K562 (cell line): Measurements from ENCODE around the gene ACOT7. TPM values are rescaled to one million over a fixed set of nuclear protein-coding genes. Genes with fewer than 3 reads are reported as not detected.

Experiments used
- ATAC-seq: fragments of 200-7000 bp; cut with Tn5 transposase; 3 replicates; pipeline ENCODE4 v1.9.1; 2020; ENCODE audit warnings: moderate library complexity
- BruUV-seq: library from RNA; stranded (reverse); fragments of 400-500 nt; replicated peaks from 2 replicates; lab custom pipeline; 2021; lab: Mats Ljungman, UMichigan
- CTCF ChIA-PET: fragments of 300-600 bp; formaldehyde crosslinking; extraction: SDS; loops from one replicate; lab custom pipeline; 2021; ENCODE audit warnings: low intra/inter-chr PET ratio; lab: Yijun Ruan, JAX
- POLR2A ChIA-PET: fragments of 300-600, 350-650 bp; sonication (Branson Sonifier 250); formaldehyde crosslinking; extraction: SDS; loops from one replicate; lab custom pipeline; 2021; ENCODE audit warnings: antibody characterized with exemption, inconsistent platforms; lab: Yijun Ruan, JAX
- DNase-seq, 4 experiments: peaks; one replicate each; pipeline versions ENCODE4 v3.0.0 to v3.0.0-alpha.2; 2011 to 2018; ENCODE audit warnings: low spot score in 3 of 4, mixed read lengths in 3 of 4; ENCODE audit errors: extremely low read depth in 1 of 4
- FAIRE-seq: peaks from 2 replicates; lab custom pipeline; 2011; peaks lifted over from hg19 to GRCh38; lab: Jason Lieb, UNC
- H2AFZ ChIP-seq: 2 replicates; pipeline ENCODE4 v1.6.0; 2011; ENCODE audit warnings: low read depth, low read length, control low read depth, inconsistent platforms
- H3K27ac ChIP-seq: fragments of 200-600 bp; 3 replicates; pipeline ENCODE4 v1.8.0; 2011; ENCODE audit warnings: low read depth, mild to moderate bottlenecking, control low read depth, inconsistent platforms, low read length, moderate library complexity, mixed read lengths; ENCODE audit errors: extremely low read depth
- H3K27me3 ChIP-seq, 2 experiments: fragments of 300-600 bp in 1 of 2; 2 replicates in 1 of 2; 3 replicates in 1 of 2; pipeline versions ENCODE4 v1.6.0 to v1.8.0; 2011; ENCODE audit warnings: inconsistent platforms in 2 of 2, low read length in 2 of 2, mild to moderate bottlenecking in 1 of 2, mixed read lengths in 1 of 2, moderate library complexity in 1 of 2; ENCODE audit not compliant: control insufficient read depth in 2 of 2, insufficient read depth in 2 of 2
- H3K36me3 ChIP-seq: fragments of 300-600 bp; 3 replicates; pipeline ENCODE4 v1.8.0; 2011; ENCODE audit warnings: mild to moderate bottlenecking, low read length, inconsistent platforms; ENCODE audit not compliant: control insufficient read depth, insufficient read depth
- H3K4me1 ChIP-seq, 2 experiments: fragments of 200-600 bp in 1 of 2; replicated peaks in 1 of 2; 2 replicates in 1 of 2; 3 replicates in 1 of 2; pipeline versions ENCODE4 v1.5.1 to v1.8.0; 2011; ENCODE audit warnings: inconsistent platforms in 2 of 2, low read length in 2 of 2, mild to moderate bottlenecking in 1 of 2, mixed read lengths in 1 of 2, moderate library complexity in 1 of 2; ENCODE audit not compliant: control insufficient read depth in 2 of 2, insufficient read depth in 2 of 2
- H3K4me2 ChIP-seq: 2 replicates; pipeline ENCODE4 v1.6.1; 2011; ENCODE audit warnings: low read length, control low read depth, inconsistent platforms, mixed read lengths; ENCODE audit not compliant: insufficient read depth
- H3K4me3 ChIP-seq: fragments of 200-600 bp; sonication (generic), shearing (Covaris generic); 2 replicates; pipeline ENCODE4 v1.5.1; 2016; ENCODE audit warnings: control low read depth, inconsistent platforms
- H3K79me2 ChIP-seq: fragments of 200-600 bp; 3 replicates; pipeline ENCODE4 v1.8.0; 2011; ENCODE audit warnings: low read length, inconsistent platforms; ENCODE audit not compliant: control insufficient read depth, insufficient read depth
- H3K9ac ChIP-seq, 2 experiments: 2 replicates each; pipeline versions ENCODE4 v1.6.0 to v1.6.1; 2011; ENCODE audit warnings: low read depth in 2 of 2, low read length in 2 of 2, control low read depth in 1 of 2, inconsistent platforms in 1 of 2, mild to moderate bottlenecking in 1 of 2, mixed read lengths in 1 of 2; ENCODE audit not compliant: insufficient read depth in 1 of 2
- H3K9me1 ChIP-seq: one replicate; pipeline ENCODE4 v1.6.0; 2011; ENCODE audit warnings: inconsistent platforms, mild to moderate bottlenecking, low read length, moderate library complexity; ENCODE audit not compliant: control insufficient read depth, insufficient read depth
- H3K9me3 ChIP-seq: replicated peaks from 2 replicates; pipeline ENCODE4 v1.5.1; 2011; ENCODE audit warnings: low read depth, low read length, inconsistent platforms; ENCODE audit not compliant: control insufficient read depth, insufficient read depth
- H4K20me1 ChIP-seq: replicated peaks from 2 replicates; pipeline ENCODE4 v1.6.1; 2011; ENCODE audit warnings: low read length, inconsistent platforms, mixed read lengths; ENCODE audit not compliant: control insufficient read depth, insufficient read depth
- BACH1 ChIP-seq: fragments of 200-800 bp; sonication (Bioruptor generic); IDR thresholded peaks from 2 replicates; pipeline ENCODE4 v1.6.1; 2016; ENCODE audit warnings: missing genetic modification characterization, missing compliant biosample characterization
- CEBPZ ChIP-seq: fragments of 150-350 bp; IDR thresholded peaks from 2 replicates; pipeline ENCODE4 v1.6.1; 2014; ENCODE audit warnings: low read depth, mild to moderate bottlenecking, low read length, borderline replicate concordance
- HNRNPH1 ChIP-seq: fragments of 200-400 bp; formaldehyde crosslinking; optimal IDR thresholded peaks from 2 replicates; pipeline ENCODE3; 2017; ENCODE audit warnings: low read depth, mild to moderate bottlenecking, low read length, moderate library complexity
- MECOM ChIP-seq: fragments of 250-450 bp; sonication (Bioruptor Pico); IDR thresholded peaks from 2 replicates; pipeline ENCODE4 v1.8.0; 2022; ENCODE audit warnings: inconsistent platforms
- MED1 ChIP-seq: sonication (generic); formaldehyde crosslinking; IDR thresholded peaks from 2 replicates; pipeline ENCODE4 v1.8.1; 2023; ENCODE audit warnings: missing genetic modification reagents, borderline replicate concordance
- MTA1 ChIP-seq: fragments of 450-650 bp; IDR thresholded peaks from 2 replicates; pipeline ENCODE4 v1.6.1; 2017; ENCODE audit warnings: borderline replicate concordance
- MYBL2 ChIP-seq, 2 experiments: fragments of 450-650 bp in 1 of 2; sonication (generic) in 1 of 2; formaldehyde crosslinking in 1 of 2; IDR thresholded peaks; 2 replicates each; pipeline versions ENCODE4 v1.6.1 to v1.8.1; 2017 to 2022; ENCODE audit warnings: borderline replicate concordance in 1 of 2, inconsistent platforms in 1 of 2, low read depth in 1 of 2, mild to moderate bottlenecking in 1 of 2, missing genetic modification reagents in 1 of 2, moderate library complexity in 1 of 2
- RAD21 ChIP-seq, 2 experiments: fragments of 250-450 bp in 1 of 2; fragments of 450-650 bp in 1 of 2; sonication (Bioruptor Pico) in 1 of 2; formaldehyde crosslinking in 1 of 2; IDR thresholded peaks in 1 of 2; conservative IDR thresholded peaks in 1 of 2; 2 replicates each; pipeline versions ENCODE4 v1.4.0 to v1.8.0; 2020 to 2022; ENCODE audit warnings: mild to moderate bottlenecking in 2 of 2, moderate library complexity in 1 of 2
- TCF15 ChIP-seq: fragments of 250-450 bp; sonication (Bioruptor Pico); IDR thresholded peaks from 2 replicates; pipeline ENCODE4 v1.8.0; 2022; ENCODE audit warnings: moderate library complexity, mild to moderate bottlenecking, inconsistent platforms
- ZBED1 ChIP-seq: IDR thresholded peaks from 2 replicates; pipeline ENCODE4 v1.6.1; 2014
- WGBS: fragments of 100-300 bp; shearing (Covaris generic); methylation state at CpG from one replicate; pipeline ENCODE4 v1.1.6; 2016; ENCODE audit warnings: low coverage, mixed read lengths; ENCODE audit not compliant: insufficient coverage; ENCODE audit errors: missing lambda C conversion rate; 5-methylcytosine and 5-hydroxymethylcytosine counted together
- in situ Hi-C: fragments of 300-500 bp; cut with MboI; formaldehyde crosslinking; loops from 4 replicates; pipeline ENCODE4 v1.15.0; 2018; ENCODE audit warnings: inconsistent platforms, mixed read lengths
- intact Hi-C: fragments of 100-400 bp; cut with micrococcal nuclease; formaldehyde crosslinking; loops from 2 replicates; pipeline ENCODE4 v1.14.2; 2022
- polyA plus RNA-seq, 8 experiments: library from polyadenylated mRNA; depleted of rRNA in 4 of 8; stranded (reverse) in 5 of 8; unstranded in 3 of 8; fragments of >200 nt; fragmentation: Nextera tagmentation in 2 of 8; fragmentation: Illumina TruSeq in 1 of 8; extraction: Ambion mirVana in 2 of 8; extraction: Trizol in 1 of 8; gene quantifications; 2 replicates each; pipeline versions ENCODE4 v1.2.1 to v1.2.3, GENCODE V29; 2011 to 2014; ENCODE audit warnings: inconsistent platforms in 1 of 8, missing spikeins in 1 of 8
- total RNA-seq, 7 experiments: library from RNA; depleted of rRNA in 6 of 7; stranded (reverse); fragments of >200 nt in 6 of 7; fragmentation: Illumina TruSeq in 2 of 7; extraction: Trizol in 2 of 7; gene quantifications; 2 replicates each; pipeline versions ENCODE4 v1.2.1 to v1.2.3, GENCODE V29; 2011 to 2021; ENCODE audit warnings: low replicate concordance in 1 of 7
- TF ChIP-seq, protein P1 (sequence below): sonication (generic); formaldehyde crosslinking; IDR thresholded peaks from 2 replicates; pipeline ENCODE4 v1.8.0; 2023; ENCODE audit warnings: mild to moderate bottlenecking, missing genetic modification reagents

The ACOT7 gene
- total and polyA plus RNA-seq, 9 of the 15 experiments (the other 6 are each of a cell fraction or from before 2014, with no cell fraction given) = 7.0 to 92.6 (median 37.2) TPM

- Histone ChIP-seq H3K4me1 (peaks cover 31 to 57% of the 10 kb centered on the region in 2 experiments), H3K9me1 (no peaks in the 10 kb centered on the region), H3K9me3 (no peaks in the 10 kb centered on the region), H3K36me3 (no peaks in the 10 kb centered on the region), H3K9ac (peak overlapping the region in 1 of 2 experiments; percentile 89; a peak in 2 of 4 replicates), H3K4me2 (no peak overlapping the region), H3K4me3 (no peak overlapping the region), H2AFZ (no peak overlapping the region), H3K27me3 (no peaks in the 10 kb centered on the region), H3K79me2 (peaks cover 4% of the 10 kb centered on the region; the same call in 1 of the 3 replicates), H3K27ac (no peak overlapping the region), H4K20me1 (peaks cover 5% of the 10 kb centered on the region; the same call in 1 of the 2 replicates)
- ChIA-PET POLR2A (interaction anchor here (0.6 to 1.7 kb wide), 7 partner anchors 8 to 34 kb away, joined by 3 to 10 read pairs (median 3); no protein-coding TSS in a partner anchor), CTCF (no interaction called here)
- WGBS = 78% methylated on average over 10 of the region's 10 CpGs
- intact Hi-C loops (no loop called here), in situ Hi-C loops (no loop called here)
- ATAC-seq (no peak), DNase-seq (no peak), FAIRE-seq (no peak)
- TF ChIP-seq BACH1 (tag) (no peak), TCF15 (CRISPR knock-in tag) (no peak), MED1 (no peak), MYBL2 (IDR thresholded peaks at IDR 0.05; ENCODE audit: low read depth) (no peak), MYBL2 (CRISPR knock-in tag; IDR thresholded peaks at IDR 0.05; ENCODE audit: borderline replicate concordance) (no peak), HNRNPH1 (no peak), CEBPZ (no peak), RAD21 (CRISPR knock-in tag; conservative IDR thresholded peaks at IDR 0.05 in 1 of 2, IDR thresholded peaks at IDR 0.05 in 1 of 2) (no peak), MTA1 (no peak), ZBED1 (no peak), MECOM (CRISPR knock-in tag) (no peak)
- TF ChIP-seq, protein P1, sequence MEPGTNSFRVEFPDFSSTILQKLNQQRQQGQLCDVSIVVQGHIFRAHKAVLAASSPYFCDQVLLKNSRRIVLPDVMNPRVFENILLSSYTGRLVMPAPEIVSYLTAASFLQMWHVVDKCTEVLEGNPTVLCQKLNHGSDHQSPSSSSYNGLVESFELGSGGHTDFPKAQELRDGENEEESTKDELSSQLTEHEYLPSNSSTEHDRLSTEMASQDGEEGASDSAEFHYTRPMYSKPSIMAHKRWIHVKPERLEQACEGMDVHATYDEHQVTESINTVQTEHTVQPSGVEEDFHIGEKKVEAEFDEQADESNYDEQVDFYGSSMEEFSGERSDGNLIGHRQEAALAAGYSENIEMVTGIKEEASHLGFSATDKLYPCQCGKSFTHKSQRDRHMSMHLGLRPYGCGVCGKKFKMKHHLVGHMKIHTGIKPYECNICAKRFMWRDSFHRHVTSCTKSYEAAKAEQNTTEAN (CRISPR knock-in tag) = no peak
- no TSS peak for BruUV-seq
Observed at GRCh38 chr1:6358144-6358624, 35.4 kb downstream of the ACOT7 start.
